ENCODE results near the gene TMEM156. TPM values are rescaled to one million over a fixed set of nuclear protein-coding genes. Genes with fewer than 3 reads are reported as not detected.

TMEM156 gene
- total and polyA plus RNA-seq, 4 donors = 0.58 to 0.70 (median 0.64) TPM

GRCh38 chr4:38983291-38983690 lies 48.9 kb downstream of the TMEM156 start:
- TF ChIP-seq RXRA (IDR thresholded peaks at IDR 0.05) = no peak
- TF ChIP-seq EGR1 (IDR thresholded peaks at IDR 0.05; ENCODE audit: low read depth in 2 of 2) = no peak
- TF ChIP-seq RAD21 (IDR thresholded peaks at IDR 0.05) = no peak
- H3K4me1 ChIP-seq (ENCODE audit: control insufficient read depth in 4 of 4, insufficient read depth in 4 of 4, low read length in 3 of 4) = no peaks in the 10 kb centered on the region
- H3K27me3 ChIP-seq (ENCODE audit: control insufficient read depth in 4 of 4, insufficient read depth in 4 of 4, low read length in 3 of 4) = no peaks in the 10 kb centered on the region
- H3K36me3 ChIP-seq (ENCODE audit: control insufficient read depth in 4 of 4, insufficient read depth in 3 of 4, low read depth in 1 of 4, low read length in 3 of 4) = no peaks in the 10 kb centered on the region
- WGBS = 94% methylated on average over 6 of the region's 6 CpGs
- no peak for DNase-seq (ENCODE audit: low spot score)
- no peaks in the 10 kb centered on the region for H3K9me3 ChIP-seq (ENCODE audit: control insufficient read depth in 4 of 4, low read length in 3 of 4)
- no peak overlapping the region for H3K27ac ChIP-seq (ENCODE audit: low read depth in 1 of 2, low read length in 2 of 2)
- H3K9ac ChIP-seq (ENCODE audit: low read depth in 1 of 2, low read length in 2 of 2) = no peak overlapping the region
- no peak overlapping the region for H3K4me3 ChIP-seq (ENCODE audit: low read depth in 1 of 3, low read length in 3 of 3)

GRCh38 chr4:38982361-38983095 lies 49.7 kb downstream of the TMEM156 start:
- Histone ChIP-seq H3K4me3 (ENCODE audit: low read depth in 1 of 3, low read length in 3 of 3) (no peak overlapping the region), H3K9ac (ENCODE audit: low read depth in 1 of 2, low read length in 2 of 2) (no peak overlapping the region), H3K27ac (ENCODE audit: low read depth in 1 of 2, low read length in 2 of 2) (no peak overlapping the region), H3K27me3 (ENCODE audit: control insufficient read depth in 4 of 4, insufficient read depth in 4 of 4, low read length in 3 of 4) (no peaks in the 10 kb centered on the region), H3K9me3 (ENCODE audit: control insufficient read depth in 4 of 4, low read length in 3 of 4) (no peaks in the 10 kb centered on the region), H3K4me1 (ENCODE audit: control insufficient read depth in 4 of 4, insufficient read depth in 4 of 4, low read length in 3 of 4) (no peaks in the 10 kb centered on the region), H3K36me3 (ENCODE audit: control insufficient read depth in 4 of 4, insufficient read depth in 3 of 4, low read depth in 1 of 4, low read length in 3 of 4) (no peaks in the 10 kb centered on the region)
- WGBS = 94% methylated on average over 5 of the region's 5 CpGs
- TF ChIP-seq ATF3 (IDR thresholded peaks at IDR 0.05) = no peak
- TF ChIP-seq REST (IDR thresholded peaks at IDR 0.05) = no peak
- TF ChIP-seq NR2F2 (IDR thresholded peaks at IDR 0.05) = no peak
- TF ChIP-seq HNF4G (IDR thresholded peaks at IDR 0.05) = no peak
- no peak for DNase-seq (ENCODE audit: low spot score)

GRCh38 chr4:38980903-38981676 lies 51.1 kb downstream of the TMEM156 start:
- Histone ChIP-seq H3K36me3 (ENCODE audit: control insufficient read depth in 4 of 4, insufficient read depth in 3 of 4, low read depth in 1 of 4, low read length in 3 of 4) (no peaks in the 10 kb centered on the region), H3K27ac (ENCODE audit: low read depth in 1 of 2, low read length in 2 of 2) (no peak overlapping the region), H3K4me1 (ENCODE audit: control insufficient read depth in 4 of 4, insufficient read depth in 4 of 4, low read length in 3 of 4) (peaks cover 0 to 7% (median 3%) of the 10 kb centered on the region in 4 donors), H3K4me3 (ENCODE audit: low read depth in 1 of 3, low read length in 3 of 3) (no peak overlapping the region), H3K9ac (ENCODE audit: low read depth in 1 of 2, low read length in 2 of 2) (no peak overlapping the region), H3K27me3 (ENCODE audit: control insufficient read depth in 4 of 4, insufficient read depth in 4 of 4, low read length in 3 of 4) (no peaks in the 10 kb centered on the region), H3K9me3 (ENCODE audit: control insufficient read depth in 4 of 4, low read length in 3 of 4) (no peaks in the 10 kb centered on the region)
- WGBS = 91% methylated on average over 7 of the region's 7 CpGs
- DNase-seq (ENCODE audit: low spot score) = no peak
- TF ChIP-seq HNF4A (conservative IDR thresholded peaks at IDR 0.05) (no peak), NR2F2 (IDR thresholded peaks at IDR 0.05) (no peak), ZBTB33 (IDR thresholded peaks at IDR 0.05) (no peak), YY1 (IDR thresholded peaks at IDR 0.05) (no peak), SP1 (IDR thresholded peaks at IDR 0.05) (no peak), HNF4G (IDR thresholded peaks at IDR 0.05) (no peak), EGR1 (IDR thresholded peaks at IDR 0.05; ENCODE audit: low read depth in 2 of 2) (no peak), CTCF (IDR thresholded peaks at IDR 0.05; ENCODE audit: low read depth, low read length, missing input control) (no peak)
